ENCODE measurements around the gene IHH. TPM values are rescaled to one million over a fixed set of nuclear protein-coding genes. Genes with fewer than 3 reads are reported as not detected.
A peak's percentile ranks its signal among the peaks of the same experiment; 100 is the strongest.

Gene IHH
- polyA plus RNA-seq, 6 donors from 2014 or later = not detected

DNA sequence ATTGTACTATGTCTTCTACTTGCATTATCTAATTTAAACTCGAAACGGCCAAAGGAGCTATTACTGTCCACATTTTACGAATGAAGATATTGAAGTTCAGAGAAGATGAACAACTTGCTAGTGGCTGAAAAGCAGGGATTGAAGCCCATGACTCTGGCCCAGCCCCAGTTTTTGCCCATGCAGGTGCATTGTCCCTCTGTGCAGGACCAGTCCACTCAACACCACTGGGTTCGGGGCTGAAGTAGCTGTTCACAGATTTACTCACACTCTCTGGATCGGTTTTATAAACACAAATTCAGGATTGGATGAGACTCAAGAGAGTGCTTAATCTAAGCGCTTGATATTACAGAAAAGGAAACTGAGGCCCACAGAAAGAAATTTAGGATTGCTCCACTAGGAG is 1.4 kb upstream of the IHH start:
- no peak for ATAC-seq (ENCODE audit: low read depth in 2 of 2)
- Mint-ChIP-seq H3K9me3 (no peaks in the 10 kb centered on the region), H3K4me1 (peaks cover 16 to 27% (median 21%) of the 10 kb centered on the region in 3 donors), H3K4me3 (peak overlapping the region in 1 of 8 donors; percentile 29), H3K27me3 (peaks cover 49 to 76% (median 56%) of the 10 kb centered on the region in 3 donors), H3K27ac (no peak overlapping the region), H3K36me3 (no peaks in the 10 kb centered on the region)
- DNase-seq = no peak

DNA sequence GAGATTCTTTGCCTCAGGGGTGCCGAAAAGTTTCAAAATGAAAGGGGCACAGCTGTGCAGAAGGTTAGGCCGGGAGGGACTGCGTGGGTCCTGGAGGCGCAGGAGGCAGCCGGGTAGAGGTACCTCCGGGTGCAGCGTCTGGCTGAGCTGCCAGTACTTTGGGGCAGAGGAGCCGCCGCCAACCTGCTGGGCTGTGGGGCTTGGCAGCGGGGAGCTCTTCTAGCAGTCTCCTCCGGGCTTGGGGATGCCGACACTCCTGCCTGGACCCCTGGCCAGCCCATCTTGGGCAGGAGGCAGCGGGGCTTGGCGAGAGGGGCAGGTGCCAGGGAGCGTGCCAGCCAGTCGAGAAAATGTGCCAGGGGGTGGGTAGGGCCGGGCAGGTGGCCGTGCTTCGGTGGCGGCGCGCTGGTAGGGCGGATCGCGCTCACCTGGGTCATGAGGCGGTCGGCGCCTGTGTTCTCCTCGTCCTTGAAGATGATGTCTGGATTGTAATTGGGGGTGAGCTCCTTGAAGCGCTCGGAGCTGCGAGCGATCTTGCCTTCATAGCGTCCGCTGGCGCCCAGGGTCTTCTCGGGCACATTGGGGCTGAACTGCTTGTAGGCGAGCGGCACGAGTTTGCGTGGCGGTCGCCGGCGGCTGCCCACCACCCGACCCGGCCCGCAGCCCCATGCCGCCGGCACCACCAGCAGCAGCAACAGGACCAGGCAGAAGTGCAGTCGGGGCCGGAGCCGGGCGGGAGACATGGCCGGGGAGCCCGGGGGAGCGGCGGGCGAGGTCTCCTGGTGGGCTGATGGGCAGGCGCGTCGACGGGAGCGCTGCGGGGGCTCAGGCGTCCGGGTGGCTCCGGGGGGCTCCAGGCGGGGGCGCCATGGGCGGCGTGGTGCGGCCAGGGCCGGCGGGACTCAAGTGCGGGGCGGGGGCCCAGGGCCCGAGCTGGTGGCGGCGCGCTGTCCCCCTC is 717 bp downstream of the IHH start:
- DNase-seq (no peak), ATAC-seq (ENCODE audit: low read depth in 2 of 2) (no peak)
- peaks cover 0 to 8% of the 10 kb centered on the region in 2 donors for H3K36me3 Mint-ChIP-seq
- peaks cover 16 to 29% (median 21%) of the 10 kb centered on the region in 3 donors for H3K4me1 Mint-ChIP-seq
- peaks cover 55 to 90% (median 71%) of the 10 kb centered on the region in 3 donors for H3K27me3 Mint-ChIP-seq
- peak overlapping the region in 2 of 6 donors; percentile 21 to 94 for H3K27ac Mint-ChIP-seq
- peaks cover 0 to 2% (median 0%) of the 10 kb centered on the region in 7 donors for H3K9me3 Mint-ChIP-seq
- peak overlapping the region in 7 of 8 donors; percentile 57 to 82 (median 71) for H3K4me3 Mint-ChIP-seq

DNA sequence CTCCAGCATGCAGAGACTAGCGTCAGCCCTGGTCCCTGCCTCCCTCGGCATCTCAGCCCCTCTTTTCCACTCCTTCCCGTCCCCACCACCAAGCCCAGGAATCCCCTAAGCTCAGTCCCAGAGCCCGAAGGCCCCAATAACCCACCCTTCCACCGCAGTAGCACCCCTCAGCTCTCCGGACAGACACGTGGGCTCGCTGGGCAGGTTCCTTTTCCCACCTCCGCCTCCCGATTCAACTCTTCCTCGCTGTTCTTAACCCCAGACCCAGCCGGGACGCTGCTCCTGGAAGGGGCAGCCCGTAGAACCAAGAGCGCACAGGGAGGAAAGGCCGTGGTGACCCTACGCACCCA is 1.4 kb downstream of the IHH start:
- Mint-ChIP-seq H3K36me3 (peaks cover 0 to 8% of the 10 kb centered on the region in 2 donors), H3K27me3 (peaks cover 49 to 90% (median 69%) of the 10 kb centered on the region in 3 donors), H3K4me1 (peaks cover 16 to 29% (median 21%) of the 10 kb centered on the region in 3 donors), H3K27ac (peak overlapping the region in 1 of 6 donors; percentile 43), H3K9me3 (peaks cover 0 to 2% (median 0%) of the 10 kb centered on the region in 7 donors), H3K4me3 (peak overlapping the region in 7 of 8 donors; percentile 13 to 82 (median 69))
- ATAC-seq (ENCODE audit: low read depth in 2 of 2) = no peak
- no peak for DNase-seq

DNA sequence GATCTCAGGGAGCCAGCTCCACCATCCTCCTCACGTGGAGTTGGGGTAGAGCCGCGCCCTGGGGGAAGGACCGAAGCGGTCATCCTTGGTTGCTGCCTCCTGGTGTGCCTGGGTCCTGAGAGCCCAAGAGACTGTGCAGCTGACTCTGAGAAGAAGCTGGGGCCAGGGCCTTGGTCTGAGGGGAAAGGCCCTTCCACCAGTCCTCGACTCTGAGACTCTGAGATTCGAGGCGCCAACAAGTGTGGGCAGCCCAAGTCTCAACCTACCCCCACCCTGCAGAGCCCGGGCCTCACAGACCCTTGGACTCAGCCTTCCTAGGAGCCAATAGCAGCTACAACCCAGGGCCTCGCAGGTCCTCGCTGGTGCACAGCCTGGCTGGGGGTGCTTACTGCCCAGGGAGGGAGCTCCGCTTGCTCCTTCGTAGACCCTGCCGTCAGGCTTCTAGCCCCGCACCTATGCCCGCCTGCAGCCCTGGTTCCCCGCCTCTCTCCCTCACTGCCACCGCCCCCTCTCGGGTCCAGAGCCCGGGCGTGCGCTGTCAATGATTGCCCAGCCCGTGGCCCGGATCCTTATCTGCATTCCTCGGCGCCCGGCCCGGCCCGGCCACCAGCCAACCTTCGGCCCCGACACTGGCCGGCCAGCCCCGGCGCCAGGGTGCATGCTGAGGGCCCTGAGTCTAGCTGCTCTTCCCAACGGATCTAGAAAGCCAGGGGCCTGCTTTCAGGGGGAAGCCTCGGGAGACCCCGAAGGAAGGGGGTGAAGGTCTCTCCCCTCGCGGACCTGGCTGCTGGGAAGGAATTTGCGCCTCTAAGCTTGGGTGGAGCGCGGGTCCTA is 2.0 kb downstream of the IHH start:
- ATAC-seq (ENCODE audit: low read depth in 2 of 2) = no peak
- H3K36me3 Mint-ChIP-seq = peaks cover 0 to 8% of the 10 kb centered on the region in 2 donors
- H3K9me3 Mint-ChIP-seq = peaks cover 0 to 2% (median 0%) of the 10 kb centered on the region in 7 donors
- H3K4me3 Mint-ChIP-seq = peak overlapping the region in 6 of 8 donors; percentile 35 to 82 (median 69)
- DNase-seq = no peak
- peaks cover 16 to 29% (median 21%) of the 10 kb centered on the region in 3 donors for H3K4me1 Mint-ChIP-seq
- peaks cover 50 to 93% (median 69%) of the 10 kb centered on the region in 3 donors for H3K27me3 Mint-ChIP-seq
- peak overlapping the region in 2 of 6 donors; percentile 41 to 56 for H3K27ac Mint-ChIP-seq

DNA sequence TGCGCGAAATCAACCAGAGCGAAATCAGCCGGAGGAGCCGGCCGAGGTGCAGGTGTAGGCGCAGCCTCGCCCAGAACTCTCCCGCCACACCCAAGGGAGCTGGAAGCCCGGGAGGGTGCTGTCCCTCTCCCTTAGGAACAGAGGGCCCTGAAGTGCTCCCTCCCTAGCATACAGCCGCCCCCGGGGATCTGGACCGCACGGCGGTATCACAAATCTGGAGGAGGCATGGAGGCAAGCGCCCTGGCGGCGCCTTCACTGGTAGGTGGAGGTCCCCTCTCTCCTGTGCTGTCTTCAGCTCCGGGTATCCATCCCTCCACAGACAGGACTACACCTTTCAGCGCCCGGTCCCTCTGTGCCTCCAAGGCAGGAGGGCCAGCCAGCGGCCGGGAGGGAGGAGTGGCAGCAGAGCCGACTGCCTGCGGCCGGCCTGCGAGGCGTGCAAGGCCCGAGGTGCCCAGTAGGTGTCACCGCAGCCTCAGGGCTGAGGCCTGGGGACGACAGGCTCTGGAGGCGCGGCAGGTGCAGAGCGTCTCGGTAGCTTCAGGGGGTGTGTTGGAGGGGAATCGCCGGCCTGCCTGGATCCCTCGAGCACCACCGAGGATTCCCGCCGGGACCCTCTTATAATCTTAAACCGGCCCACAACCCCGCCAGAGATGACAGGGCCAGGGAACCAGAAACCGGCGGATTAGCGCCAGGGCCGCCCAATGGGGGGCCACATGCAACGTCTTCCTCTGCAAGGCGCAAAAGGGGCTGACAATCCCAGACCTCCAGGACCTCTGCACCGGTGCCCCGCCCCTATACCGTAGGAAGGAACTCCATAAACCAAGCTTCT is 2.8 kb downstream of the IHH start:
- Mint-ChIP-seq H3K36me3 (peaks cover 0 to 8% of the 10 kb centered on the region in 2 donors), H3K27ac (peak overlapping the region in 3 of 6 donors; percentile 54 to 80 (median 59)), H3K4me1 (peaks cover 16 to 29% (median 21%) of the 10 kb centered on the region in 3 donors), H3K9me3 (peaks cover 0 to 2% (median 0%) of the 10 kb centered on the region in 7 donors), H3K4me3 (peak overlapping the region in 7 of 8 donors; percentile 43 to 75 (median 51)), H3K27me3 (peaks cover 44 to 91% (median 66%) of the 10 kb centered on the region in 3 donors)
- DNase-seq = peak; percentile 72
- peak; percentile 92 to 93 for ATAC-seq (ENCODE audit: low read depth in 2 of 2)

DNA sequence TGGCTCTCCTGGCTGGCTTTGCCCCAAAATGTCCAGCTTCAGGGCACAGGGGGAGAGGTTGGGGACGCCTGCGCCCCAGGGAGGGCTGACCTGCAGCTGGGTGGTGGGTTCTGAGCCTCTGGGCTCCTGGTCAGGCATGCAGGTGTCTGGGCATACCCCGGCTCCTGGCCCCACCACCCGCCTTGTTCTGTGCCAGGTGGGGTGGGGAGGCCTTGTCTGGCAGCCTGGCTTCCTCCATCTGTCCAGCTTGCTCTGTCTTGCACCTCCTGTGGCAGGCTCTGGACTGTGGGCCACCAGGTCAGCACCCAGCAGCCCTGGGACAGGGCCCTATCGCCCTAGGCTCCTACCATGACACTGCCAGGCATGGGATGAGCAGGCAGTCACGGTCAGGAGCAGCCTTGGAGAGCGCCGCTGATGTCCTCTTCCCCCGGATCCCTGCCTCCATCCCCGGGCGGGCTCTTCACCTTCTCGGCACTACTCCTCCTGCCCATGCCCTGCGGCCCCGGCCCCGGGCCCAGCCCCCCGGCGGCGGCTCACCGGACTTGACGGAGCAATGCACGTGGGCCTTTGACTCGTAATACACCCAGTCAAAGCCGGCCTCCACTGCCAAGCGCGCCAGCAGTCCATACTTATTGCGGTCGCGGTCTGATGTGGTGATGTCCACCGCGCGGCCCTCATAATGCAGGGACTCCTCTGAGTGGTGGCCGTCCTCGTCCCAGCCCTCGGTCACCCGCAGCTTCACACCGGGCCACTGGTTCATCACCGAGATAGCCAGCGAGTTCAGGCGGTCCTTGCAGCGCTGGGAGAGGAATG is 3.6 kb downstream of the IHH start:
- no peak overlapping the region for H3K27ac Mint-ChIP-seq
- H3K27me3 Mint-ChIP-seq = peaks cover 42 to 90% (median 66%) of the 10 kb centered on the region in 3 donors
- DNase-seq (no peak), ATAC-seq (ENCODE audit: low read depth in 2 of 2) (no peak)
- peaks cover 0 to 2% (median 0%) of the 10 kb centered on the region in 7 donors for H3K9me3 Mint-ChIP-seq
- peaks cover 16 to 29% (median 21%) of the 10 kb centered on the region in 3 donors for H3K4me1 Mint-ChIP-seq
- peak overlapping the region in 1 of 8 donors; percentile 62 for H3K4me3 Mint-ChIP-seq
- H3K36me3 Mint-ChIP-seq = peaks cover 0 to 8% of the 10 kb centered on the region in 2 donors

DNA sequence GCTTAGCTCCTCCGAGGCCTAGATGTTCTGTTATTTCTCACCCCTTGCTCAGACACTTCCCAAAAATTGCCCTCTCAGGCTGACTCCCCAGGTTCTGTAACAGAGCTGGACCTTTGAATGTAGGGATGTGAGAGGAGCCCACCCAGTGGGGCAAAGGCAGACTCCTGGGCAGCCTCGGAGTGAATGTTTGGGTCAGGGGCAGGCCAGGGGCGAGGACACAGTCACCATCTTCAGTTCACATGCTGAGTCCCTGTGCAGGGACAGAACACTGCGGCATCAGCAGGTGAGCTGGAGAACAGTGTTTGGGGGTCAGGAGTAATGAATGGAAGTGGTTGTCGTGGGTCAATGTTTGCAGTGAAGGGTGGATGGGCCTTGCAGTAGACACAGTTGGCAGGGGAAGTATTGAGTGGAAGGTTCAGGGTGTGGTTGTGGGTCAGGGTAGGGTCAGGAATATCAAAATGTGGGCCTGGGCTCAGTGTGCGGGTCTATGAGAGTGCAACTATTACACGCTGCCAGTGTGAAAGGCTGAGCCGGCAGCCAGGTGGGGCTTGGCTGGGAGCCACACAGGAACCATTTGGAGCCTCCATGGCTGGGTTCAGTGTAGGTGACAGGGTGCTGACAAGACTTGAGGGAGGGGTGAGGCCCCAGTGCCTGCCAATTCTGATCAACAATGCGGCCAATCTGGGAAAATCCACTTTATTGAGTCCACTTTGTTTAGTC is 4.4 kb downstream of the IHH start:
- H3K27ac Mint-ChIP-seq = no peak overlapping the region
- H3K27me3 Mint-ChIP-seq = peaks cover 37 to 88% (median 65%) of the 10 kb centered on the region in 3 donors
- ATAC-seq (ENCODE audit: low read depth in 2 of 2) = no peak
- peaks cover 0 to 8% of the 10 kb centered on the region in 2 donors for H3K36me3 Mint-ChIP-seq
- peaks cover 0 to 2% (median 0%) of the 10 kb centered on the region in 7 donors for H3K9me3 Mint-ChIP-seq
- DNase-seq = no peak
- peak overlapping the region in 3 of 8 donors; percentile 14 to 36 (median 25) for H3K4me3 Mint-ChIP-seq
- H3K4me1 Mint-ChIP-seq = peaks cover 16 to 27% (median 21%) of the 10 kb centered on the region in 3 donors

DNA sequence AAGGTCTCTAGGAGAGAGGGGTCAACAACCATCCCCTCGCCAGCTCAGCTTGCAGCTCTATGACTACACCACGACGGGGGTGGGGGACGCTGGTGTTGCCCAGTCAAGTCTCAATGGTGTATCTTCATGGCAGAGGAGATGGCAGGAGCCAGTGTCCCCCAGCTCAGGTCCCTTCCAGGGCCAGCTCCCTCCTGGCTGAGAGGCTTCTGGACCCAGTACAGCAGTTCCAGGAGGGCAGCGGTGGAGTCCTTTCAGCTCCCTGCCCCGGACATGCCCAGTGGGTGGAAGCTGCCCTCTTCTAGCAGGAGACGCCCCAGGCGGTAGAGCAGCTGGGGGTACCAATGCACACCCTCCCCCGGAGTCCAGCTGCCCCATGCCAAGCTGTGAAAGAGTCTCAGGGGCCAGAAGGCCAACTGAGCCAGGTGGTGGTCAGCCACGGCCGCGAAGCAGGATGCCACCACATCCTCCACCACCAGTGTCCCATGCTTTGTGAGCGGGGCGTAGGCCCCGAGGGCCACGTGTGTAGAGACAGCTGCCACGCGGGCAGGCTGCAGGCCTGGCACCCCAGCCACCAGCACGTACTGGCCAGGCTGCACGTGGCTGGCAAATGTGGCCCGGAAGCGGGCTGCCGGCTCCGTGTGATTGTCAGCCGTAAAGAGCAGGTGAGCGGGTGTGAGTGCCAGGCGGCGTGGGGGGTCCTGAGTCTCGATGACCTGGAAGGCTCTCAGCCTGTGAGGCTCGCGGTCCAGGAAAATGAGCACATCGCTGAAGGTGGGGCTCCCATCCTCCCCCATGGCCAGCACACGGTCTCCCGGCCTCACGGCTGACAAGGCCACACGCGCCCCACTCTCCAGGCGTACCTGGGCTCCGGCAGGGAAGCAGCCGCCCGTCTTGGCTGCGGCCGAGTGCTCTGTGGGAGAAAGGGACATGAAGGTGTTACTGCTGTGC is 5.5 kb downstream of the IHH start:
- no peak for ATAC-seq (ENCODE audit: low read depth in 2 of 2)
- Mint-ChIP-seq H3K27ac (no peak overlapping the region), H3K27me3 (peaks cover 44 to 94% (median 72%) of the 10 kb centered on the region in 3 donors), H3K36me3 (peaks cover 0 to 8% of the 10 kb centered on the region in 2 donors), H3K9me3 (peaks cover 0 to 2% (median 0%) of the 10 kb centered on the region in 7 donors), H3K4me1 (peaks cover 16 to 26% (median 20%) of the 10 kb centered on the region in 3 donors), H3K4me3 (no peak overlapping the region)
- DNase-seq = no peak

DNA sequence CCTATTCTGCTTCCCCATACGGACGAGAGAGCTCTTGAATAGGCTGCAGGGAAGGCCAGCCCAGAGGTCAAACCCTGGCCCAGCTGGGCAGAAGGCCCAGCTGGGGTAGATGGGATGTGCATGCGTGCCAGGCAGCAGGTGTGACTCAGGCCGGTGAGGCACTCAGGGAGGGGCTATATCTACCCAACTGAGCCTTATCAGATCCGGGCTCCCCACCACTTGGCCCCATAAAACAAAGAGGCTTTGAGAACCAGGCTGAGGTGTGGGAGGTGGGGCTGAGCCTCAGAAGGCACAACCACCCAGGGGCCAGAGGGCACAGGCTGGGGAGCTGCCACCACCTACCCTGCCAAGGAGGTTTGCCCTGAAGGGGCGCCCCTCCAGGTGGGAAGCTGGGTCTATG is 11.4 kb downstream of the IHH start:
- H3K4me3 Mint-ChIP-seq = no peak overlapping the region

DNA sequence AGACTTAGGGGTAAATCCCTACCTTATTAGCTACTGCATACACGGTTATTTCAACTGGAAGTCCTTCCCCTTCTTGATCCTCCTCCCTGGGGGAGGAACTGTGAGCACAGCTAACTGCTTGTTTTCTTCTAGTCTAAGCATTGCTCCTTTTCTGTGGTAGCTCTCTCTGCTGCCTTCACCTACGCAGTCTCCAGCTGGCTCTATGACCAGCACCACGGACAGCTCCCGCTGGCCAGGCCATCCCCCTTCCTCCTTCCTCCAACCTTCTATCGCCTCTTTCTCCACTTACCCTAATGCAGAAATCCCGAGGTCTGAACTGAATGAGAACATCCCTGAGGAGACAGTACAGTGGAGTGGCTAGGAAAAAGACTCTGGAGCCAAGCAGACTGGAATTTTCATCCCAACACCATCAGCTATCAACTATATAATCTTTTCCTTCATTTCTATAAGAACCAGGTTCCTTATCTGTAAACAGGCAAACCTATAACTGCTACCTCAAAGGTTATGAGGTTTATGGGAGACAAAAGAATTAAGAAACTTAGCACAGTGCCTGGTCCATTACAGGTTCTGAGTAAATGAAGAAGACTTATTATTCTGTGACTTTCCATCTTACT is 14.7 kb downstream of the IHH start:
- ATAC-seq (ENCODE audit: low read depth in 2 of 2) (no peak), DNase-seq (no peak)
- Mint-ChIP-seq H3K4me1 (peaks cover 0 to 10% (median 4%) of the 10 kb centered on the region in 3 donors), H3K36me3 (no peaks in the 10 kb centered on the region), H3K9me3 (no peaks in the 10 kb centered on the region), H3K27ac (no peak overlapping the region), H3K27me3 (peaks cover 76 to 95% (median 93%) of the 10 kb centered on the region in 3 donors), H3K4me3 (no peak overlapping the region)

More for the DNA sequence above, 11.4 kb downstream of the IHH start:
- no peak overlapping the region for H3K27ac Mint-ChIP-seq
- H3K36me3 Mint-ChIP-seq = no peaks in the 10 kb centered on the region
- DNase-seq = no peak
- H3K27me3 Mint-ChIP-seq = peaks cover 72 to 90% (median 87%) of the 10 kb centered on the region in 3 donors
- ATAC-seq (ENCODE audit: low read depth in 2 of 2) = no peak
- no peaks in the 10 kb centered on the region for H3K9me3 Mint-ChIP-seq
- H3K4me1 Mint-ChIP-seq = no peaks in the 10 kb centered on the region
